CD4-positive, alpha-beta T cell treated with Interleukin-1 beta for 1 hour (primary cell): ENCODE results near the gene BMP8B.
"Not testable (repeated sequence)": the region's sequence is repeated elsewhere in the genome, so short reads cannot be mapped to it uniquely, and the experiment has no call there.

Experiments used
- DNase-seq, 2 donors: peaks; one replicate each; pipeline ENCODE4 v3.0.0-alpha.2; 2020 to 2022

The BMP8B gene

GRCh38 chr1:39788758-39789570, at the start of gene BMP8B:
BMP8B (minus strand) TSS chr1:39788865; CDS start chr1:39788485, 380 bp downstream.
- peak; percentile 54 to 56 for DNase-seq

GRCh38 chr1:39836595-39837110, 48.0 kb upstream of the BMP8B start:
- no peak for DNase-seq

- no peak for DNase-seq
Observed at GRCh38 chr1:39835935-39836594, 47.4 kb upstream of the BMP8B start.

- DNase-seq = no peak
Observed at GRCh38 chr1:39835110-39835509, 46.4 kb upstream of the BMP8B start.

- DNase-seq = no peak
Observed at GRCh38 chr1:39833621-39834385, 45.1 kb upstream of the BMP8B start.

- DNase-seq = no peak
Observed at GRCh38 chr1:39833121-39833520, 44.5 kb upstream of the BMP8B start.

- no peak for DNase-seq
Observed at GRCh38 chr1:39832294-39832693, 43.6 kb upstream of the BMP8B start.

- no peak for DNase-seq
Observed at GRCh38 chr1:39829791-39830533, 41.3 kb upstream of the BMP8B start.

GRCh38 chr1:39828734-39829133, 40.1 kb upstream of the BMP8B start:
- no peak for DNase-seq

- not testable (repeated sequence) for DNase-seq
Observed at GRCh38 chr1:39828255-39828654, 39.6 kb upstream of the BMP8B start.

- no peak for DNase-seq
Observed at GRCh38 chr1:39827201-39827600, 38.5 kb upstream of the BMP8B start.

GRCh38 chr1:39826583-39826982, 37.9 kb upstream of the BMP8B start:
- DNase-seq = no peak

GRCh38 chr1:39825432-39825941, 36.8 kb upstream of the BMP8B start:
- no peak for DNase-seq

GRCh38 chr1:39823450-39823849, 34.8 kb upstream of the BMP8B start:
- not testable (repeated sequence) for DNase-seq

- DNase-seq = no peak
Observed at GRCh38 chr1:39822146-39822545, 33.5 kb upstream of the BMP8B start.

GRCh38 chr1:39819091-39819812, 30.6 kb upstream of the BMP8B start:
- no peak for DNase-seq

- DNase-seq = no peak
Observed at GRCh38 chr1:39818482-39818881, 29.8 kb upstream of the BMP8B start.

- DNase-seq = peak; percentile 76 to 82
Observed at GRCh38 chr1:39817091-39817932, 28.6 kb upstream of the BMP8B start.

GRCh38 chr1:39816415-39817090, 27.9 kb upstream of the BMP8B start:
- DNase-seq = peak; percentile 41 to 64

GRCh38 chr1:39812913-39813312, 24.2 kb upstream of the BMP8B start:
- DNase-seq = no peak
